K562 (cell line): ENCODE results near the gene SLC12A9. TPM values are rescaled to one million over a fixed set of nuclear protein-coding genes. Genes with fewer than 3 reads are reported as not detected.
A peak's percentile ranks its signal among the peaks of the same experiment; 100 is the strongest.

ENCODE experiments used
- BCL6 ChIP-seq: fragments of 250-450 bp; sonication (Bioruptor Pico); IDR thresholded peaks from 2 replicates; pipeline ENCODE4 v1.4.0; 2020
- BCOR ChIP-seq: fragments of 450-650 bp; IDR thresholded peaks from 2 replicates; pipeline ENCODE4 v1.6.1; 2016
- DNMT1 ChIP-seq: fragments of 450-650 bp; IDR thresholded peaks from 2 replicates; pipeline ENCODE4 v1.6.1; 2016; ENCODE audit warnings: antibody characterized with exemption, mild to moderate bottlenecking
- ELF4 ChIP-seq: fragments of 450-650 bp; formaldehyde crosslinking; IDR thresholded peaks from 2 replicates; pipeline ENCODE4 v1.4.0; 2022; ENCODE audit warnings: missing genetic modification characterization
- EP400 ChIP-seq: fragments of 450-650 bp; IDR thresholded peaks from 2 replicates; pipeline ENCODE4 v1.6.1; 2017; ENCODE audit warnings: antibody characterized with exemption, mild to moderate bottlenecking, moderate library complexity
- FOXJ2 ChIP-seq: fragments of 200-800 bp; sonication (Bioruptor generic); IDR thresholded peaks from 2 replicates; pipeline ENCODE4 v1.6.1; 2016; ENCODE audit warnings: missing genetic modification characterization, missing compliant biosample characterization
- GABPB2 ChIP-seq: fragments of 250-450 bp; sonication (Bioruptor Pico); conservative IDR thresholded peaks from 2 replicates; pipeline ENCODE4 v1.5.1; 2021; ENCODE audit warnings: mild to moderate bottlenecking
- NCOA2 ChIP-seq, 2 experiments: fragments of 450-650 bp; IDR thresholded peaks; 2 replicates each; pipeline ENCODE4 v1.6.1; 2018; ENCODE audit warnings: mild to moderate bottlenecking in 2 of 2, moderate library complexity in 1 of 2; ENCODE audit not compliant: partially characterized antibody in 2 of 2
- PTBP1 ChIP-seq: fragments of 200-400 bp; formaldehyde crosslinking; IDR thresholded peaks from 2 replicates; pipeline ENCODE4 v1.6.1; 2017; ENCODE audit warnings: low read depth, low read length
- SNIP1 ChIP-seq: fragments of 450-650 bp; IDR thresholded peaks from 2 replicates; pipeline ENCODE4 v1.7.1; 2017; ENCODE audit warnings: low read depth, mild to moderate bottlenecking
- SOX6 ChIP-seq: fragments of 450-650 bp; IDR thresholded peaks from 2 replicates; pipeline ENCODE4 v1.6.1; 2014; ENCODE audit warnings: mild to moderate bottlenecking
- TAL1 ChIP-seq: fragments of 450-650 bp; IDR thresholded peaks from 2 replicates; pipeline ENCODE4 v1.6.1; 2016; ENCODE audit warnings: mild to moderate bottlenecking
- TOE1 ChIP-seq, 2 experiments: fragments of 450-650 bp in 1 of 2; sonication (generic) in 1 of 2; formaldehyde crosslinking in 1 of 2; IDR thresholded peaks; 2 replicates each; pipeline versions ENCODE4 v1.7.1 to v1.8.0; 2016 to 2022; ENCODE audit warnings: borderline replicate concordance in 2 of 2, mild to moderate bottlenecking in 2 of 2, antibody characterized with exemption in 1 of 2, inconsistent platforms in 1 of 2, low read depth in 1 of 2, missing genetic modification reagents in 1 of 2, moderate library complexity in 1 of 2
- ZFX ChIP-seq: sonication (generic); formaldehyde crosslinking; IDR thresholded peaks from 2 replicates; pipeline ENCODE4 v1.8.0; 2022; ENCODE audit warnings: mild to moderate bottlenecking, missing genetic modification reagents, moderate library complexity
- ZNF444 ChIP-seq: fragments of 250-450 bp; sonication (Bioruptor Pico); IDR thresholded peaks from 2 replicates; pipeline ENCODE4 v1.4.0; 2020; ENCODE audit warnings: mild to moderate bottlenecking, moderate library complexity
- ZNF79 ChIP-seq: fragments of 250-450 bp; sonication (Bioruptor Pico); IDR thresholded peaks from 2 replicates; pipeline ENCODE4 v1.4.0; 2020; ENCODE audit warnings: low read depth, mild to moderate bottlenecking, moderate library complexity
- polyA plus RNA-seq, 8 experiments: library from polyadenylated mRNA; depleted of rRNA in 4 of 8; stranded (reverse) in 5 of 8; unstranded in 3 of 8; fragments of >200 nt; fragmentation: Nextera tagmentation in 2 of 8; fragmentation: Illumina TruSeq in 1 of 8; extraction: Ambion mirVana in 2 of 8; extraction: Trizol in 1 of 8; gene quantifications; 2 replicates each; pipeline versions ENCODE4 v1.2.1 to v1.2.3, GENCODE V29; 2011 to 2014; ENCODE audit warnings: inconsistent platforms in 1 of 8, missing spikeins in 1 of 8
- total RNA-seq, 7 experiments: library from RNA; depleted of rRNA in 6 of 7; stranded (reverse); fragments of >200 nt in 6 of 7; fragmentation: Illumina TruSeq in 2 of 7; extraction: Trizol in 2 of 7; gene quantifications; 2 replicates each; pipeline versions ENCODE4 v1.2.1 to v1.2.3, GENCODE V29; 2011 to 2021; ENCODE audit warnings: low replicate concordance in 1 of 7
- TF ChIP-seq, protein P1 (sequence below), 2 experiments: fragments of 450-650 bp; conservative IDR thresholded peaks; 2 replicates each; pipeline ENCODE4 v1.6.1; 2017; ENCODE audit warnings: mild to moderate bottlenecking in 2 of 2, moderate library complexity in 2 of 2
- TF ChIP-seq, protein P2 (sequence below), 2 experiments: fragments of 450-650 bp in 1 of 2; sonication (generic) in 1 of 2; formaldehyde crosslinking in 1 of 2; IDR thresholded peaks; 2 replicates each; pipeline versions ENCODE4 v1.7.1 to v1.9.0; 2016 to 2022; ENCODE audit warnings: inconsistent platforms in 1 of 2, mild to moderate bottlenecking in 1 of 2, missing genetic modification reagents in 1 of 2

The SLC12A9 gene
- total and polyA plus RNA-seq, 9 of the 15 experiments (the other 6 are each of a cell fraction or from before 2014, with no cell fraction given) = 0.06 to 20.2 (median 10.7) TPM

DNA sequence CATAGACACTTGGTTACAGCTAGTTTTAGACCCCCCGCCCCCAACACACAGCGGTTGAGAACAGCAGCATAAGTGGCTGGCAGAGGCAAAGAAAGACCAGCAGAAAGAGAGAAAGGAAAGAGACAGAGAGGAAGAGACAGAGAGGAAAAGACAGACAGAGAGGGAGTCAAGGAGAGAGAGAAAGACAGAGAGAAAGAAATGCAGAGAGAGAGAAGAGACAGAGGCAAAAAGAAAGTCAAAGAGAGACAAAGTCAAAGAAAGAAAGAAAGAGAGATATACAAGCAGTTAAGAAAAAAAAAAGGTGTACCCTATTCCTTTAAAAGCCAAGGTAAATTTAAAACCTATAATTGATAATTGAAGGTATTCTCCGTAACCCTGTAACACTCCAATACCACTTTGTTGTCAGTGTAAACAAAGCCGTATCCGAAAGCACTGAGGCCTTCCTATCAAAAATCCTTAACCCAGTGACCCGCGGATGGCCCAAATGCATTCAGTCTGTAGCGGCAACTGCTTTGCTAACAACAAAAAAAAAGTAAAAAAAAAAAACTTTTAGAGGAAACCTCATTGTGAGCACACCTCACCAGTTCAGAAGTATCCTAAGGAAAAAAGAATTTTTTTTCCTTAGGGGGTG lies 11.9 kb upstream of the SLC12A9 start (continued):
- TF ChIP-seq, protein P1, sequence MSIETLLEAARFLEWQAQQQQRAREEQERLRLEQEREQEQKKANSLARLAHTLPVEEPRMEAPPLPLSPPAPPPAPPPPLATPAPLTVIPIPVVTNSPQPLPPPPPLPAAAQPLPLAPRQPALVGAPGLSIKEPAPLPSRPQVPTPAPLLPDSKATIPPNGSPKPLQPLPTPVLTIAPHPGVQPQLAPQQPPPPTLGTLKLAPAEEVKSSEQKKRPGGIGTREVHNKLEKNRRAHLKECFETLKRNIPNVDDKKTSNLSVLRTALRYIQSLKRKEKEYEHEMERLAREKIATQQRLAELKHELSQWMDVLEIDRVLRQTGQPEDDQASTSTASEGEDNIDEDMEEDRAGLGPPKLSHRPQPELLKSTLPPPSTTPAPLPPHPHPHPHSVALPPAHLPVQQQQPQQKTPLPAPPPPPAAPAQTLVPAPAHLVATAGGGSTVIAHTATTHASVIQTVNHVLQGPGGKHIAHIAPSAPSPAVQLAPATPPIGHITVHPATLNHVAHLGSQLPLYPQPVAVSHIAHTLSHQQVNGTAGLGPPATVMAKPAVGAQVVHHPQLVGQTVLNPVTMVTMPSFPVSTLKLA (conservative IDR thresholded peaks at IDR 0.05) = 0 out of 4 replicates have a peak, but pooled peaks of 1 of the 2 experiments have one; percentile 14
- TF ChIP-seq ZFX (peak; percentile 67), GABPB2 (no peak), DNMT1 (0 out of 2 replicates have a peak, but pooled peaks have one; percentile 83), SOX6 (0 out of 2 replicates have a peak, but pooled peaks have one; percentile 31), ZNF79 (CRISPR knock-in tag) (0 out of 2 replicates have a peak, but pooled peaks have one; percentile 39), EP400 (peak; percentile 35; the same call in 1 of the 2 replicates), FOXJ2 (tag) (peak; percentile 81; the same call in 1 of the 2 replicates), TAL1 (0 out of 2 replicates have a peak, but pooled peaks have one; percentile 14), NCOA2 (IDR thresholded peaks at IDR 0.05; ENCODE audit: partially characterized antibody in 2 of 2) (no peak), SNIP1 (peak; percentile 65), BCOR (peak; percentile 81), ELF4 (CRISPR knock-in tag) (peak; percentile 90), BCL6 (CRISPR knock-in tag) (no peak), ZNF444 (no peak), TOE1 (IDR thresholded peaks at IDR 0.05; ENCODE audit: borderline replicate concordance) (peak; percentile 43; the same call in 1 of the 2 replicates), TOE1 (CRISPR knock-in tag; IDR thresholded peaks at IDR 0.05; ENCODE audit: borderline replicate concordance, low read depth) (no peak), PTBP1 (no peak)
- TF ChIP-seq, protein P2, sequence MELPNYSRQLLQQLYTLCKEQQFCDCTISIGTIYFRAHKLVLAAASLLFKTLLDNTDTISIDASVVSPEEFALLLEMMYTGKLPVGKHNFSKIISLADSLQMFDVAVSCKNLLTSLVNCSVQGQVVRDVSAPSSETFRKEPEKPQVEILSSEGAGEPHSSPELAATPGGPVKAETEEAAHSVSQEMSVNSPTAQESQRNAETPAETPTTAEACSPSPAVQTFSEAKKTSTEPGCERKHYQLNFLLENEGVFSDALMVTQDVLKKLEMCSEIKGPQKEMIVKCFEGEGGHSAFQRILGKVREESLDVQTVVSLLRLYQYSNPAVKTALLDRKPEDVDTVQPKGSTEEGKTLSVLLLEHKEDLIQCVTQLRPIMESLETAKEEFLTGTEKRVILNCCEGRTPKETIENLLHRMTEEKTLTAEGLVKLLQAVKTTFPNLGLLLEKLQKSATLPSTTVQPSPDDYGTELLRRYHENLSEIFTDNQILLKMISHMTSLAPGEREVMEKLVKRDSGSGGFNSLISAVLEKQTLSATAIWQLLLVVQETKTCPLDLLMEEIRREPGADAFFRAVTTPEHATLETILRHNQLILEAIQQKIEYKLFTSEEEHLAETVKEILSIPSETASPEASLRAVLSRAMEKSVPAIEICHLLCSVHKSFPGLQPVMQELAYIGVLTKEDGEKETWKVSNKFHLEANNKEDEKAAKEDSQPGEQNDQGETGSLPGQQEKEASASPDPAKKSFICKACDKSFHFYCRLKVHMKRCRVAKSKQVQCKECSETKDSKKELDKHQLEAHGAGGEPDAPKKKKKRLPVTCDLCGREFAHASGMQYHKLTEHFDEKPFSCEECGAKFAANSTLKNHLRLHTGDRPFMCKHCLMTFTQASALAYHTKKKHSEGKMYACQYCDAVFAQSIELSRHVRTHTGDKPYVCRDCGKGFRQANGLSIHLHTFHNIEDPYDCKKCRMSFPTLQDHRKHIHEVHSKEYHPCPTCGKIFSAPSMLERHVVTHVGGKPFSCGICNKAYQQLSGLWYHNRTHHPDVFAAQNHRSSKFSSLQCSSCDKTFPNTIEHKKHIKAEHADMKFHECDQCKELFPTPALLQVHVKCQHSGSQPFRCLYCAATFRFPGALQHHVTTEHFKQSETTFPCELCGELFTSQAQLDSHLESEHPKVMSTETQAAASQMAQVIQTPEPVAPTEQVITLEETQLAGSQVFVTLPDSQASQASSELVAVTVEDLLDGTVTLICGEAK (IDR thresholded peaks at IDR 0.05) = peak; percentile 71
- TF ChIP-seq, protein P2 (CRISPR knock-in tag; IDR thresholded peaks at IDR 0.05) = no peak
